GM12864 (cell line): ENCODE data around the gene FLT4.

Experiments used
- DNase-seq: peaks from one replicate; pipeline ENCODE4 v3.0.0-alpha.2; 2011; ENCODE audit warnings: low read depth
- H3K4me3 ChIP-seq: 2 replicates; pipeline ENCODE4 v1.5.1; 2011; ENCODE audit warnings: mild to moderate bottlenecking, low read depth, low read length, control low read depth
- TF ChIP-seq, protein P1 (sequence below): IDR thresholded peaks from 2 replicates; pipeline ENCODE4 v1.5.1; 2011; ENCODE audit warnings: low read depth, mild to moderate bottlenecking, moderate library complexity, low read length, control low read depth, inconsistent platforms; ENCODE audit errors: missing control alignments

Gene FLT4

DNA sequence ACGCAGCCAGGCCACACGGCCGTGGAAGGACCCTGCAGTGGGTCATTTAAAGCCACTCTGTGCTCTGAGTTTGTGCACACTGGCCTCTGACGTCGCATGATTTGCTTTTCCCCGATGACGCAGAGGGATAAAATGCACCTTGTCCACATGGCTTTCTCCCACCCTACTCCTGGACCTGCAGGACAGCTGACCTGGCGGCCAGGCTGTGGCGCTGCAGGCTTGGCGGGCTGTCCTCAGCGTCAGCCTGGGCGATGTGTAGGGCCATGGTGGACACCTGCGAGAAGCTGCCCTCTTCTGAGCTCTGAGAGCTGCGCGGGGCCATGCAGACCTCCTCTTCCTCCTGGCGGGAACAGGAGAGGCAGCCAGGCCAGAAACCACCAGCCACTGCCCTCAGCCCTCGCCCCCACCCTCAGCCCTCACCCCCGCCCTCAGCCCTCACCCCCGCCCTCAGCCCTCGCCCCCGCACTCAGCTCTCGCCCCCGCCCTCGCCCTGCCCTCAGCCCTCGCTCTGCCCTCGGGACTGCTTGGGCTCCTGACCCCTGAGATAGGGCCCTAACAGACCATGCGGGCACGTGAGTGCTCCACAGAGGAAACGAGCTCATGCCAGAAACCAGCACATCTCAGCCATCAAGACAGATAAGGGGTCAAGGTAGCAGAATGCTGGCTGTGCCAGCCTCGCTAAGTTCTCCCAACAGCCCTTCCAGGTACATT is 38.1 kb downstream of the FLT4 start:
- DNase-seq = no peak
- TF ChIP-seq, protein P1, sequence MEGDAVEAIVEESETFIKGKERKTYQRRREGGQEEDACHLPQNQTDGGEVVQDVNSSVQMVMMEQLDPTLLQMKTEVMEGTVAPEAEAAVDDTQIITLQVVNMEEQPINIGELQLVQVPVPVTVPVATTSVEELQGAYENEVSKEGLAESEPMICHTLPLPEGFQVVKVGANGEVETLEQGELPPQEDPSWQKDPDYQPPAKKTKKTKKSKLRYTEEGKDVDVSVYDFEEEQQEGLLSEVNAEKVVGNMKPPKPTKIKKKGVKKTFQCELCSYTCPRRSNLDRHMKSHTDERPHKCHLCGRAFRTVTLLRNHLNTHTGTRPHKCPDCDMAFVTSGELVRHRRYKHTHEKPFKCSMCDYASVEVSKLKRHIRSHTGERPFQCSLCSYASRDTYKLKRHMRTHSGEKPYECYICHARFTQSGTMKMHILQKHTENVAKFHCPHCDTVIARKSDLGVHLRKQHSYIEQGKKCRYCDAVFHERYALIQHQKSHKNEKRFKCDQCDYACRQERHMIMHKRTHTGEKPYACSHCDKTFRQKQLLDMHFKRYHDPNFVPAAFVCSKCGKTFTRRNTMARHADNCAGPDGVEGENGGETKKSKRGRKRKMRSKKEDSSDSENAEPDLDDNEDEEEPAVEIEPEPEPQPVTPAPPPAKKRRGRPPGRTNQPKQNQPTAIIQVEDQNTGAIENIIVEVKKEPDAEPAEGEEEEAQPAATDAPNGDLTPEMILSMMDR = no peak
- no peak overlapping the region for H3K4me3 ChIP-seq

DNA sequence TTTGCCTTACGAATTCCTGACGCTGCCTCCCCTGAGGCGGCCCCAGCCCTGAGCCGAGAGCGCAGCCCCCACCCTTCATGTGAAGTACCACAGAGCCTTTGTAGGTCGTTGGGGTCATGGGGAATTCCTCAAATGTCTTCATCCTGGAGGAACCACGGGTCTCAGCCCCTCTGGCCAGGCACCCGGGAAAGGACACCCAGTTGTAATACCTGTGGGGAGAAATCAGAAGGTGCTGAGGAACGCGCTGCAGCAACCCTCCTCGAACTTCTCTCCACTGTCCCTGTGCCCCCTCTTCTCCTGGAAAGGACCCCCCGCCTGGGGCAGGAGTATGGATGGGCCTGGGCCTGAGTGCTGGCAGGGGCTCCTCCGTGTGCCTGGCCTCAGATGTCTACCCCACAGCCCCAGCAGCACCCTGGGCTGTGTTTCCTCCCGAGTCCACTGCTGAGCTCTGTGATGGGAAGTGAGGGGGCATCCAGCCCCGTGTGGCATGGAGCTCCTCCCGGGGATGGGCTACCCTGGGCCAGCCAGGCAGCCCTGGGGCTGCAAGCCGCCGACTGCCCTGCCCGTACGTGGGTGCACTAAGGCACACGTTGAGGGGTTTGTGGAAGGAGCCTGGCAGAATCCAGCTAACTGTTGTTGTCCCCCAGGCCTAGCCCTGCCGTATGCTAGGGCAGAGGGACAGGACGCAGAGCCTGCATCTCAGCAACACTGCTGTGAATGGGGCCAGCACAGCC is 39.4 kb downstream of the FLT4 start:
- TF ChIP-seq, protein P1 = no peak
- no peak for DNase-seq
- H3K4me3 ChIP-seq = no peak overlapping the region

DNA sequence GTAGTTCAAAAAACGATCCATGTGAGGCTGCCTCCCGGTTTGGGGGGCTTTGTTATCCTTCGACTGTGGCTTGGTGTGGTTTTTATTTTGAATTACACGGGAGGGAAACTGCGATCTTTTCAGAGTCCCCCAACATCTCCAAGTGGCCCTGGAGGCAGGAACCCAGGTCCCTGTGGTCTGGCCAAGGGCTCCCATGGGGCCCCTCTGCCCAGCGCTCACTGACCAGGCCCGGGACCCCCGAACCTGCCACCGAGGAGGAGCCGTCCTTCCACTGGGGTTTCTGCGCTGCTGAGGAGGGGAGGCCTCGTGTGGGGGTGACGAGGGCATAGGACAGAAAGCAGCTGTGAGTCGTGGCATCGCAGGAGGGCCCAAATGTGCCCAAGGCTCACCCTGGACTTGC is 40.0 kb downstream of the FLT4 start:
- no peak for DNase-seq
- TF ChIP-seq, protein P1 = no peak
- H3K4me3 ChIP-seq = no peak overlapping the region

DNA sequence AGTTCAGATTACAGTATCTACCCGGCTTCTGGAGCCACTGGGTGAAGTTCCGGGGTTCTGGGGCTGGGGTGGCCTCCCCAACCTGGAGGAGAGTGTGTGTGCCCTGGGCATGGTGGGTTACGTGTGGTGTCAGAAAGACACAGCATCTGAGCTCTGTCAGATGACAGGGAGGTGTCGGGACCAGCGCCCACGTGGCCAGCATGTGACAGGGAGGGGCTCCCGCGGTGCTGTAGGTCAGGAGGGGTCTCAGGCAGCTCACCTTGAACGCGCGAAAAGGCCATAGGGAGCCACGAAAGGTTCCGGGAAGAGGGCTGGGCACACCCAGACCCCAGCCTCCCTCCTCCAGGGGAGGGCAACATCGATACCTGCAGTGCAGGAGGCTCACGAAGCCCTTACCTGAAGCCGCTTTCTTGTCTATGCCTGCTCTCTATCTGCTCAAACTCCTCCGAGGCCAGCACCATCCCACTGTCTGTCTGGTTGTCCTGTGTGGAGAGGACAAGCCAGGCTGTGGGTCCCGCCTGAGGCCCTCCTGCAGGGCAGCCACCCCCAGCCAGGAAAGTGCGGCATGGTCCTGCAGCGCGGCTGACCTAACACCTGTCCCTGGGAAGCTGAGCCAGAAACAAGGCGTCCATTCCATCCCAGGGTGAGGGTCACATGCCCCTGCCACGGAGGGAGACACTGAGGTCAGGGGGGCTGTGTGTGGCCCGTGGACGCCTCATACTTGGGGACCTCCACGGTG is 40.7 kb downstream of the FLT4 start:
- TF ChIP-seq, protein P1 = no peak
- H3K4me3 ChIP-seq = no peak overlapping the region
- DNase-seq = no peak

DNA sequence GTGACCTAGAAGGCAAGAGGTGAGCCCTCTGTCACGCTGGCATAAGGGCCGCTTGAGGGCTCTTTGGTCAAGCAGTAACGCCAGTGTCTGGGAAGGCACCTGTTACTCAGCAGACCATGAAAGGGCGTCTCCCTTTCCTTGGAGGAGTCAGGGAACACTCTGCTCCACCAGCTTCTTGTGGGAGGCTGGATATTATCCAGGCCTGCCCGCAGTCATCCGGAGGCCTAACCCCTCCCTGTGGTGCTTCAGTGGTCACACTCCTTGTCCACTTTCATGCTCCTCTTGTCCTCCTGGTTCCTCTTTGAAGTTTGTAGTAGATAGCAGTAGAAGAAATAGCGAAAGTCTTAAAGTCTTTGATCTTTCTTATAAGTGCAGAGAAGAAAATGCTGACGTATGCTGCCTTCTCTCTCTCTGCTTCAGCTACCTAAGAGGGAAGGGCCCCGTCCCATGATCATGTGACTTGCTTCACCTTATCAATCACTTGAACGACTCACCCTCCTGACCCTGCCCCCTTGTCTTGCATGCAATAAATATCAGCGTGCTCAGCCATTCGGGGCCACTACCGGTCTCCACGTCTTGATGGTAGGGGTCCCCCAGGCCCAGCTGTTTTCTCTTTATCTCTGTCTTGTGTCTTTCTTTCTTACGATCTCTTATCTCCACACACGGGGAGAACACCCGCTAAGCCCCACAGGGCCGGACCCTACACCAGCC is 41.4 kb downstream of the FLT4 start:
- TF ChIP-seq, protein P1 = no peak
- H3K4me3 ChIP-seq = no peak overlapping the region
- no peak for DNase-seq

DNA sequence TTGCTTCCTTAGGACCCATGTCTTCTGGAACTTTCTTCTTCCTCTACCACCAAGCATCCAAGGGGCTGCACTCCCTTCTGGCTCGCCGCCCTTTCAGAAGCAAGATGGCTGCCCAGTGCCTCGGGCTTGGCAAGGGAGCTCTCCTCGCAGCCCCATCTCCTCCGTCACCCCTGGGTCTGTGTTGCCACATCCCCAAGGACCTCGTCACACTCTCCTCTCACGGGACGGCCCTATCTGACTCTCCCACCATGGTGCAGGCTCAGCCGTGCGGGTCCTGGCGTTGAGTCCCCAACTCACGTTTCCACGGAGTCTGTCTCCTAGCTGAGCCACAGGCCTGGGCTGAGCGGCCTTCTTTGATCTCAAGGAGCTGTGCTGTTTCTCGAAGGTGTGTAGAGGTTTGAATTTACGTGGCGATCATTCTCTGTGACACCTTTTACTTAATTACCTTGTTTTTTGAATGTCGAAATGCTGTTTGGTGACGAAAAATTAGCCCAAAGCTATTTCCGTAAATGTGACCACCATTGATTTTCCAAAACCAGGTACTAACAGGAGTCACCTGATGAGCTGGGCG is 43.1 kb downstream of the FLT4 start:
- no peak overlapping the region for H3K4me3 ChIP-seq
- no peak for DNase-seq
- TF ChIP-seq, protein P1 = no peak
